ENCODE results near the gene CDHR3. TPM values are rescaled to one million over a fixed set of nuclear protein-coding genes. Genes with fewer than 3 reads are reported as not detected.

Gene CDHR3
- total RNA-seq, 1 donor from 2014 or later = 2.3 TPM

- H3K36me3 Mint-ChIP-seq (ENCODE audit: unreplicated experiment) = peaks cover 4% of the 10 kb centered on the region
- DNase-seq (ENCODE audit: extremely low spot score, unreplicated experiment) = no peak
- H3K4me3 Mint-ChIP-seq (ENCODE audit: unreplicated experiment) = no peak overlapping the region
- peaks cover 17% of the 10 kb centered on the region for H3K9me3 Mint-ChIP-seq (ENCODE audit: unreplicated experiment)
- H3K4me1 Mint-ChIP-seq (ENCODE audit: unreplicated experiment) = no peaks in the 10 kb centered on the region
- TF ChIP-seq, protein P1, sequence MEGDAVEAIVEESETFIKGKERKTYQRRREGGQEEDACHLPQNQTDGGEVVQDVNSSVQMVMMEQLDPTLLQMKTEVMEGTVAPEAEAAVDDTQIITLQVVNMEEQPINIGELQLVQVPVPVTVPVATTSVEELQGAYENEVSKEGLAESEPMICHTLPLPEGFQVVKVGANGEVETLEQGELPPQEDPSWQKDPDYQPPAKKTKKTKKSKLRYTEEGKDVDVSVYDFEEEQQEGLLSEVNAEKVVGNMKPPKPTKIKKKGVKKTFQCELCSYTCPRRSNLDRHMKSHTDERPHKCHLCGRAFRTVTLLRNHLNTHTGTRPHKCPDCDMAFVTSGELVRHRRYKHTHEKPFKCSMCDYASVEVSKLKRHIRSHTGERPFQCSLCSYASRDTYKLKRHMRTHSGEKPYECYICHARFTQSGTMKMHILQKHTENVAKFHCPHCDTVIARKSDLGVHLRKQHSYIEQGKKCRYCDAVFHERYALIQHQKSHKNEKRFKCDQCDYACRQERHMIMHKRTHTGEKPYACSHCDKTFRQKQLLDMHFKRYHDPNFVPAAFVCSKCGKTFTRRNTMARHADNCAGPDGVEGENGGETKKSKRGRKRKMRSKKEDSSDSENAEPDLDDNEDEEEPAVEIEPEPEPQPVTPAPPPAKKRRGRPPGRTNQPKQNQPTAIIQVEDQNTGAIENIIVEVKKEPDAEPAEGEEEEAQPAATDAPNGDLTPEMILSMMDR (IDR thresholded peaks at IDR 0.05) = no peak
- H3K27ac Mint-ChIP-seq (ENCODE audit: unreplicated experiment) = no peak overlapping the region
- peaks cover 3% of the 10 kb centered on the region for H3K27me3 Mint-ChIP-seq (ENCODE audit: unreplicated experiment)
Measured at GRCh38 chr7:105924945-105925344, 38.1 kb upstream of the CDHR3 start.

DNA sequence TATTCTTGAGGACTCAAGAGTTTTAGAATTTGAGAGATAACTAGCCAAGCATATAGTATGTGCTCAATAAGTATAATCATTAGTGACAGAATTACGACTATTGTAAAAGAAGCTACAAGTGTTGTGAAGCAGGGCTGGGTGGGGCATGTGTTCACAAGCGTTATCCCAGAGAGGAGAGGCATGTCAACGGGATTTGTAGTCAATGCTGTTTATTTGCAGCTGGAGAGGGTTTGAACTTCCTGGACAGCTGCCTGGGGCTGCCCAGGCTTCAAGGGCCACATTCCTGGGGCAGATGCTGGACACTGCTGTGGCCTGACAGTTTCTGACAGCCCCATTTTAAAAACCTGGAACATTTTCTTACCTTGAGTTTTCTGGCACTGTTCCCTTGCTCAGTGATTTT, 36.9 kb upstream of the CDHR3 start:
- no peak for DNase-seq (ENCODE audit: extremely low spot score, unreplicated experiment)
- TF ChIP-seq, protein P1 (IDR thresholded peaks at IDR 0.05) = no peak
- Mint-ChIP-seq H3K36me3 (ENCODE audit: unreplicated experiment) (peaks cover 4% of the 10 kb centered on the region), H3K9me3 (ENCODE audit: unreplicated experiment) (peaks cover 17% of the 10 kb centered on the region), H3K4me1 (ENCODE audit: unreplicated experiment) (peaks cover 3% of the 10 kb centered on the region), H3K27me3 (ENCODE audit: unreplicated experiment) (peaks cover 3% of the 10 kb centered on the region), H3K4me3 (ENCODE audit: unreplicated experiment) (no peak overlapping the region), H3K27ac (ENCODE audit: unreplicated experiment) (no peak overlapping the region)

- peaks cover 4% of the 10 kb centered on the region for H3K9me3 Mint-ChIP-seq (ENCODE audit: unreplicated experiment)
- peaks cover 32% of the 10 kb centered on the region for H3K4me1 Mint-ChIP-seq (ENCODE audit: unreplicated experiment)
- no peak overlapping the region for H3K4me3 Mint-ChIP-seq (ENCODE audit: unreplicated experiment)
- H3K36me3 Mint-ChIP-seq (ENCODE audit: unreplicated experiment) = no peaks in the 10 kb centered on the region
- peaks cover 3% of the 10 kb centered on the region for H3K27me3 Mint-ChIP-seq (ENCODE audit: unreplicated experiment)
- TF ChIP-seq, protein P1 (IDR thresholded peaks at IDR 0.05) = no peak
- H3K27ac Mint-ChIP-seq (ENCODE audit: unreplicated experiment) = no peak overlapping the region
- DNase-seq (ENCODE audit: extremely low spot score, unreplicated experiment) = no peak
Measured at GRCh38 chr7:105931179-105931578, 31.9 kb upstream of the CDHR3 start.

DNA sequence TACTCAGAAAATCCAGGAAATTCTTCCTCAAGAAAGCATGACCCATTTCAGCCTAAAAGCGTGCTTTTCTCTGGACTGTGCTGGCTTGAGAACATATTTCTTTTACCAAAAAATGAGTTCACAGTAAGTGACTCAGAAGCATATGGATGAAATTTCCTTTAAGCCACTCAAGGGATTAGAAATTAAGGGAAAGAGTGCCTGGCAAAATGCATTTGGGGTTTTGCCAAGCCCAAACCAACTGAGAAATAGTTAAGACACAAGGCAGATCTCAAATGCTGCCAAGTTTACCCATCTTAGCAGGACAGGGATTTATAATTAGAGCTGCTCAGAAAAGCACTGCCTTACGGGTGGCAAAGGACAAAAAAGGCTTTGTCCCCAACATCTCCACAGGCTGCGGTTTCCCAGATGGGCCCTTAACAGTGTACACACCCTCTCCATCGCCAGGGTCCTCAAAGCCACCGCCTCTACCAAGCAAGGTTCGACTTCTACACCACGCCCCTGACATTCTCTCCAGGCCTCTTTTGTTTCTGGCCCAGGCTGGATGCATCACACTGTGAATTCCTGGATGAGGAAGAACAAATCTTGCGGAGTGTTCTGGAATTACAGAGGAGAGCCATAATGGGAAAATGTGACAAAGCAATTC, 30.1 kb upstream of the CDHR3 start:
- Mint-ChIP-seq H3K4me1 (ENCODE audit: unreplicated experiment) (peaks cover 32% of the 10 kb centered on the region), H3K27ac (ENCODE audit: unreplicated experiment) (peak overlapping the region; percentile 91), H3K4me3 (ENCODE audit: unreplicated experiment) (no peak overlapping the region), H3K27me3 (ENCODE audit: unreplicated experiment) (no peaks in the 10 kb centered on the region), H3K36me3 (ENCODE audit: unreplicated experiment) (peaks cover 1% of the 10 kb centered on the region), H3K9me3 (ENCODE audit: unreplicated experiment) (no peaks in the 10 kb centered on the region)
- TF ChIP-seq, protein P1 (IDR thresholded peaks at IDR 0.05) = no peak
- no peak for DNase-seq (ENCODE audit: extremely low spot score, unreplicated experiment)

DNA sequence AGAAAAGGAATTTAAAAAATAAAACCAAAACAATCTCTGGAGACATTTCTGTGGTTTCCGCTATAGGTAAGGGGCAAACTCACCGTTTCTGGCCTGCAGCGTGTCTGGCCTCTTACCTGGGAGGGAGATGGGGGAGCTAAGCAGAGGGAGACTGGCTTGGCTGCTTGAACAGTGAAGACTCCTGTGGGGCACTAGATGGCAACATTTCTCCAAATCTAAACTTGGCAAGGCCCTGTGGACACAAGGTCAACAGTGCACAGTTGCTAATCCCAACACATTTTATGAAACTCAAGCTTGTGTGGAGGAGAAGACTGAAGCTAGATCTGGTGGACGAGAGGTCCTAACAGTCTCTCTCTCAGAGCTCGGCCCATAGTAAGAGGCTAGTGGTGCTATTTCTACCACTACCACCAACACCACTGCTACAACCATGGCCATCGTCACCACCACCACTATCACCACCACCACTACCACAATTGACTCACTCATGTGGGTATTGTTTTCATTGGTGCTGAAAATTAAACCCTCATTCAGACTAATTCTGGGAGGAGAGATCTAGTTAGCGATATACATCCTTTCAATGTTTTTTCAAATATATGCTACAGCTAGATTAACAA, 28.4 kb upstream of the CDHR3 start:
- Mint-ChIP-seq H3K36me3 (ENCODE audit: unreplicated experiment) (peaks cover 1% of the 10 kb centered on the region), H3K27me3 (ENCODE audit: unreplicated experiment) (peaks cover 3% of the 10 kb centered on the region), H3K4me3 (ENCODE audit: unreplicated experiment) (no peak overlapping the region), H3K27ac (ENCODE audit: unreplicated experiment) (no peak overlapping the region), H3K4me1 (ENCODE audit: unreplicated experiment) (peaks cover 32% of the 10 kb centered on the region), H3K9me3 (ENCODE audit: unreplicated experiment) (no peaks in the 10 kb centered on the region)
- TF ChIP-seq, protein P1 (IDR thresholded peaks at IDR 0.05) = peak; percentile 59
- DNase-seq (ENCODE audit: extremely low spot score, unreplicated experiment) = no peak
